Astrocyte (in vitro differentiated cells and primary cell): ENCODE measurements around the gene KRTAP4-11.

Experiments used
- EZH2 ChIP-seq: IDR thresholded peaks from 2 replicates; pipeline ENCODE4 v1.6.1; 2012; ENCODE audit warnings: mild to moderate bottlenecking, low read length, inconsistent platforms; ENCODE audit not compliant: insufficient read depth
- TF ChIP-seq, protein P1 (sequence below): IDR thresholded peaks from 2 replicates; pipeline ENCODE4 v1.5.1; 2011; ENCODE audit warnings: low read depth, mild to moderate bottlenecking, inconsistent platforms, low read length, moderate library complexity; ENCODE audit not compliant: insufficient read depth

DNA sequence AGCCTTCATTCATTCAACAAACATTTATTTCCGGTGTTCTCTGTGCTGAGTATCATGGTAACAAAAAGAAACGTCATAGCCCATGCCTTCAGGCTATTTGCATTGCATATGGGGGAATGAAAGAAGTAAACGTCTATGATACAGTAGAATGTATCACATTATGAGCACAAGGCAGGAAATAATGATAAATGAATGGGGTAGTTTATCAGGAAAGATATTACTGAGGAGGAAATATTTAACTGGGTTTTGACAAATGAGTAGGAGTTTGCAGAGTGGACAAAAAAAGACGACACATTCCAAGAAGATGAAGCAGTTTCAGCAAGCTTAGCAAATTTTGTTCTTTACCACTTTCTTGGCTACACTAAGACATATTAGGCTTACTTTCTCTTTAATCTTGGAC lies 35.5 kb downstream of the KRTAP4-11 start:
- TF ChIP-seq, protein P1, sequence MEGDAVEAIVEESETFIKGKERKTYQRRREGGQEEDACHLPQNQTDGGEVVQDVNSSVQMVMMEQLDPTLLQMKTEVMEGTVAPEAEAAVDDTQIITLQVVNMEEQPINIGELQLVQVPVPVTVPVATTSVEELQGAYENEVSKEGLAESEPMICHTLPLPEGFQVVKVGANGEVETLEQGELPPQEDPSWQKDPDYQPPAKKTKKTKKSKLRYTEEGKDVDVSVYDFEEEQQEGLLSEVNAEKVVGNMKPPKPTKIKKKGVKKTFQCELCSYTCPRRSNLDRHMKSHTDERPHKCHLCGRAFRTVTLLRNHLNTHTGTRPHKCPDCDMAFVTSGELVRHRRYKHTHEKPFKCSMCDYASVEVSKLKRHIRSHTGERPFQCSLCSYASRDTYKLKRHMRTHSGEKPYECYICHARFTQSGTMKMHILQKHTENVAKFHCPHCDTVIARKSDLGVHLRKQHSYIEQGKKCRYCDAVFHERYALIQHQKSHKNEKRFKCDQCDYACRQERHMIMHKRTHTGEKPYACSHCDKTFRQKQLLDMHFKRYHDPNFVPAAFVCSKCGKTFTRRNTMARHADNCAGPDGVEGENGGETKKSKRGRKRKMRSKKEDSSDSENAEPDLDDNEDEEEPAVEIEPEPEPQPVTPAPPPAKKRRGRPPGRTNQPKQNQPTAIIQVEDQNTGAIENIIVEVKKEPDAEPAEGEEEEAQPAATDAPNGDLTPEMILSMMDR: no peak
- TF ChIP-seq EZH2: no peak
